Natural killer cell treated with Interleukin-12 subunit alpha and Interleukin-12 subunit beta and Interleukin-15 and Interleukin-18, amount 100 ng/mL, for 72 hours (primary cell): Measurements from ENCODE around the gene PAK5. TPM values are rescaled to one million over a fixed set of nuclear protein-coding genes. Genes with fewer than 3 reads are reported as not detected.

Experiments used
- ATAC-seq, 2 donors: fragments of 150-1000 bp; cut with Tn5 transposase in 1 of 2; sonication (Bioruptor Pico), chemical (Tn5 transposase) in 1 of 2; 2 replicates each; pipeline ENCODE4 v1.10.0; 2021
- DNase-seq: peaks from one replicate; pipeline ENCODE4 v3.0.0; 2022; ENCODE audit warnings: low spot score
- H3K27ac Mint-ChIP-seq, 2 donors: 1 replicate in 1 of 2; 2 replicates in 1 of 2; pipeline ENCODE4 v1.8.0; 2022; ENCODE audit warnings: mixed read lengths in 2 of 2, mild to moderate bottlenecking in 1 of 2, moderate library complexity in 1 of 2
- H3K27me3 Mint-ChIP-seq, 2 donors: 1 replicate in 1 of 2; 2 replicates in 1 of 2; pipeline ENCODE4 v1.8.0; 2022; ENCODE audit warnings: mixed read lengths in 2 of 2
- H3K36me3 Mint-ChIP-seq: one replicate; pipeline ENCODE4 v1.8.0; 2022; ENCODE audit warnings: mixed read lengths
- H3K4me1 Mint-ChIP-seq, 2 donors: 1 replicate in 1 of 2; 2 replicates in 1 of 2; pipeline ENCODE4 v1.8.0; 2022; ENCODE audit warnings: low read depth in 2 of 2, mixed read lengths in 2 of 2, mild to moderate bottlenecking in 1 of 2
- H3K4me3 Mint-ChIP-seq: one replicate; pipeline ENCODE4 v1.8.0; 2022; ENCODE audit warnings: mixed read lengths
- H3K9me3 Mint-ChIP-seq: 2 replicates; pipeline ENCODE4 v1.8.0; 2022; ENCODE audit warnings: mixed read lengths
- total RNA-seq, 2 donors: library from RNA; stranded (reverse); gene quantifications; one replicate each; pipeline ENCODE4 v1.2.3, GENCODE V29; 2022

The PAK5 gene
- not detected for total RNA-seq

DNA sequence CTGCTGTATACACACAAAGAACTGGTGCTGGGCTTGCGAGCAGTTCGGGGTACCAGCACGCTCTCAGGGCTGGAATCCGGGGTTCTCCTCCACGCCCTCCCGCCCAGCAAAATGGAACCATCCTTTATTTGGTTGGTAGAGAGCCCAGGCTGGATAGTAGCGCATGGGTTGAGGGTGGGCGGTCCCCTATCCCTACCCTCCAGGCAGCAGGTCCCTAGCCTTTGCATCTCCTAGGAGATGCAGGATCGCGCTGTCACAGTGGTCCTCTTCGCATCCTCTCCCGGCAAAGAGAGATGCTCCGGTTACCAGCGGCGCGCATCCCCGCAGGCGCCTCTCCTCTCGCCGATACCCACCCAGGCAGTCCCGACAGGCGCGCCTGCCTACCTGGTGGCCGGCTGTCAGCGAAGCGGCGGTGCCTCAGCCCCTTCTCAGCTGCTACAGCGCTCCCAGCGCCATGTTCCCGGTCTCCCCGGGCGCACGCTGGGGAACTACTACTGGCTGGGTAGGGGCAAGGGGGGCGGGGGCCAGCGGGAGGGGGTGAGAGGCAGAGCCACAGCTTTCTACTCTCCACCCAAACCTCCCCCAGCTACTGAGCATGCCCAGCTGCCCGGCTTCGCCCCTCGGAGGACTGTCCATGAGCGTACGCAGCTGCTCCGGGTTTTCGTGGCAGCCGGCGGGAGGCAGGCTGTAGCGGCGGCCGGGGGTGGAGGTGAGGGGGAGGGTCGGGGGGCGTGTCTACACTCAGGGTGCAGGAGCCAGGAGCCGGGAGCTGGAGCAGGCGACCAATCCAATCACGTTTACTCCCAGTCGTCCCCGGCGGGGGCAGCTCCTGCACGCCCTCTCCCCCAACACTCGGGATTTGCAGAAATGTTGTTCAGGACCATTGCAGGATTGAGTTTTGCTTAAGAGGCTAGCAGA is at the start of gene PAK5:
Gene PAK5 (minus strand): TSS at position 699 of the 918 bp plus-strand sequence. CDS start 194,748 bp downstream, outside the sequence.
- Mint-ChIP-seq H3K27ac (no peak within 1 kb of the TSS), H3K27me3 (peaks cover 14 to 22% of the 10 kb centered on the region in 2 donors), H3K4me1 (no peaks in the 10 kb centered on the region), H3K4me3 (no peak within 1 kb of the TSS), H3K9me3 (peaks cover 11% of the 10 kb centered on the region), H3K36me3 (no peaks in the 10 kb centered on the region)
- ATAC-seq (no peak), DNase-seq (no peak)

DNA sequence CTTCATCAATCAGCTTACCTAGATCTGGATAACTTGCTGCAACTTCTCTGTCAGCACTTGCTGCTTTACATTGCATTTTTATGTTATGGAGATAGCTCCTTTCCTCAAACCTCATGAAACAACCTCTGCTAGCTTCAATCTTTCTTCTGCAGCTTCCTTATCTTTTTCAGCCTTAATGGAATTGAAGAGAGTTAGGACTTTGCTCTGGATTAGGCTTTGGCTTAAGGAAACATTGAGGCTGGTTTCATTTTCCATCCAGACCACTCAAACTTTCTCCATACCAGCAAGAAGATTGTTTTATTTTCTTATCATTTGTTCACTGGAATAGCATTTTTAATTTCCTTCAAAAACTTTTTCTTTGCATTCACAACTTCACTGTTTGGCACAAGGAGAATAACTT is 48.8 kb upstream of the PAK5 start:
- Mint-ChIP-seq H3K4me1 (no peaks in the 10 kb centered on the region), H3K27ac (no peak overlapping the region), H3K36me3 (no peaks in the 10 kb centered on the region), H3K27me3 (no peaks in the 10 kb centered on the region), H3K9me3 (peaks cover 6% of the 10 kb centered on the region), H3K4me3 (no peak overlapping the region)
- DNase-seq (no peak), ATAC-seq (no peak)

DNA sequence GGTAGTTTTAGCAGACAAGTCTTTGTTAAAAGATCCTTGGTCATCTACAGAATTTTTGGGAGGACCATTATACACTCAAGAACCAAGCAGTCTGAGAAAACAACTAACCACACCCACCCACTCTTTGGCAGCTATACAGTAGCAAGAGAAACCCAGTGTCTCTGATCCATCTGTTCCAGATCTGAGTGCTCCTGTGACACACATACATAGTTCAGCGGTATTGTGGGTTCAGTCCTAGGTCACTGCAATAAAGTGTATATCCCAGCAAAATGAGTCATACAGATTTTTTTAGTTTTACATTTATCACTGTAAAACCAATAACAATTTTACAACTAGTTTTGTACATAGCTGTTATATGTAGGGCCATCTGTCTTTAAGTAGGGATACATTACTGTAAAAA is 47.4 kb upstream of the PAK5 start:
- Mint-ChIP-seq H3K4me3 (no peak overlapping the region), H3K27ac (no peak overlapping the region), H3K36me3 (no peaks in the 10 kb centered on the region), H3K9me3 (peaks cover 10% of the 10 kb centered on the region), H3K4me1 (no peaks in the 10 kb centered on the region), H3K27me3 (no peaks in the 10 kb centered on the region)
- DNase-seq (no peak), ATAC-seq (no peak)

GRCh38 chr20:9884666-9885065 is 45.8 kb upstream of the PAK5 start:
- DNase-seq = no peak
- peaks cover 10% of the 10 kb centered on the region for H3K9me3 Mint-ChIP-seq
- H3K27me3 Mint-ChIP-seq = no peaks in the 10 kb centered on the region
- no peak overlapping the region for H3K27ac Mint-ChIP-seq
- no peaks in the 10 kb centered on the region for H3K4me1 Mint-ChIP-seq
- no peaks in the 10 kb centered on the region for H3K36me3 Mint-ChIP-seq
- no peak overlapping the region for H3K4me3 Mint-ChIP-seq
- ATAC-seq = no peak

GRCh38 chr20:9884061-9884460 is 45.2 kb upstream of the PAK5 start:
- DNase-seq (no peak), ATAC-seq (no peak)
- H3K27me3 Mint-ChIP-seq = no peaks in the 10 kb centered on the region
- peaks cover 6% of the 10 kb centered on the region for H3K9me3 Mint-ChIP-seq
- no peaks in the 10 kb centered on the region for H3K4me1 Mint-ChIP-seq
- H3K4me3 Mint-ChIP-seq = no peak overlapping the region
- no peak overlapping the region for H3K27ac Mint-ChIP-seq
- H3K36me3 Mint-ChIP-seq = no peaks in the 10 kb centered on the region

DNA sequence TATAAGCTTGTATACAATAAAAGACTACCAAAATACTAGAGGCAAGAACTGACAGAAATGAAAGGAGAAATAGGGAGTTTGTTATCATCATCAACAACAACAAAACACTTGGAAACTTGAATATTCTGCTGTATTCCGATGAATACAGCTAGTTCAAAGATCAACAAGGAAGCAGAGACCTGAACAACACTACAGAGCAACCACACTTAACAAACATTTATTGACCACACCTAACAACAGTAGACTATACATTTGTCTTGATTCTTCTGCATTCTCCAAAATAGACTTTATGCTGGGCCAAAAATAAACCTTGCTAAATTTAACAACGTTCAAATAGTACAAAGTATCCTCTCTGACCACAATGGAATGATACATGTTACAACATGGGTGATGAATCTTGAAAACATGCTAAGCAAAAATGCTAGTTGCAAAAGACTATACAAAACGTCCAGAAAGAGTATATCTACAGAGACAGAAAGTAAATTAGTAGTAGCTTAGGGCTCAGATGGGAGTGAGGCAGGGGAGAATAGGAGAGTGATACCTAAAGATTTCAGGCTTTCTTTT is 39.1 kb upstream of the PAK5 start:
- H3K36me3 Mint-ChIP-seq = no peaks in the 10 kb centered on the region
- no peak overlapping the region for H3K4me3 Mint-ChIP-seq
- H3K9me3 Mint-ChIP-seq = peaks cover 12% of the 10 kb centered on the region
- no peak overlapping the region for H3K27ac Mint-ChIP-seq
- H3K27me3 Mint-ChIP-seq = peaks cover 0 to 6% of the 10 kb centered on the region in 2 donors
- no peaks in the 10 kb centered on the region for H3K4me1 Mint-ChIP-seq
- DNase-seq (no peak), ATAC-seq (no peak)

- DNase-seq (no peak), ATAC-seq (no peak)
- no peaks in the 10 kb centered on the region for H3K4me1 Mint-ChIP-seq
- H3K9me3 Mint-ChIP-seq = peaks cover 16% of the 10 kb centered on the region
- H3K27ac Mint-ChIP-seq = no peak overlapping the region
- H3K36me3 Mint-ChIP-seq = no peaks in the 10 kb centered on the region
- no peaks in the 10 kb centered on the region for H3K27me3 Mint-ChIP-seq
- H3K4me3 Mint-ChIP-seq = no peak overlapping the region
These were observed 28.5 kb upstream of the PAK5 start for GRCh38 chr20:9867196-9867980.

- ATAC-seq = no peak
- no peak overlapping the region for H3K4me3 Mint-ChIP-seq
- H3K9me3 Mint-ChIP-seq = peaks cover 11% of the 10 kb centered on the region
- no peak overlapping the region for H3K27ac Mint-ChIP-seq
- H3K4me1 Mint-ChIP-seq = no peaks in the 10 kb centered on the region
- no peaks in the 10 kb centered on the region for H3K36me3 Mint-ChIP-seq
- no peak for DNase-seq
- H3K27me3 Mint-ChIP-seq = no peaks in the 10 kb centered on the region
These were observed 13.7 kb upstream of the PAK5 start for GRCh38 chr20:9852566-9852965.

- no peak overlapping the region for H3K4me3 Mint-ChIP-seq
- H3K36me3 Mint-ChIP-seq = no peaks in the 10 kb centered on the region
- no peaks in the 10 kb centered on the region for H3K4me1 Mint-ChIP-seq
- H3K27me3 Mint-ChIP-seq = peaks cover 14 to 22% of the 10 kb centered on the region in 2 donors
- H3K27ac Mint-ChIP-seq = no peak overlapping the region
- DNase-seq (no peak), ATAC-seq (no peak)
- H3K9me3 Mint-ChIP-seq = peaks cover 11% of the 10 kb centered on the region
These were observed 750 bp upstream of the PAK5 start for GRCh38 chr20:9839626-9840025.

GRCh38 chr20:9838035-9838377 is 870 bp downstream of the PAK5 start:
- Mint-ChIP-seq H3K9me3 (peaks cover 11% of the 10 kb centered on the region), H3K27me3 (peaks cover 14 to 22% of the 10 kb centered on the region in 2 donors), H3K4me3 (no peak overlapping the region), H3K27ac (no peak overlapping the region), H3K4me1 (no peaks in the 10 kb centered on the region), H3K36me3 (no peaks in the 10 kb centered on the region)
- no peak for DNase-seq
- ATAC-seq = no peak

- H3K27me3 Mint-ChIP-seq = peaks cover 14 to 22% of the 10 kb centered on the region in 2 donors
These were observed 1.2 kb downstream of the PAK5 start for GRCh38 chr20:9837634-9838033.

DNA sequence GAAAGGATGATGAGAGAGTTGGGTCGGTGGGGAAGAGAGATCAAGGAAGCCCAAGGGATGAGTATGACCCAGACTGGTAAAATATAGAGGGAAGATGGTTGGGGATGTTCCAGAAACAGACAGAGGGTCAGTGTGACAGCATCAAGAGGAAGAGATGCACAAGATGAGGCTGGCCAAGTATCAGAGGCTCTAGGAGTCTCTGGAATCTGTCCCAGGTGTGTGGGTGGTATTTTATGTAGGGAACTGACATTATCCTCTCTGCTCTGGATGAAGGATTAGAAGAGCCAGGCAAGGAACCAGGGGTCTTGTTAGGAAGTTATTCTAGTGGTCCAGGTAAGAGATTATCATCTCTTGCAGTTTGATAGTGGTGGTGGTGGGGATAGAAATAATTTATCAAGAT is 3.6 kb downstream of the PAK5 start:
- Mint-ChIP-seq H3K27me3 (peaks cover 14 to 18% of the 10 kb centered on the region in 2 donors), H3K4me3 (no peak overlapping the region), H3K27ac (no peak overlapping the region), H3K9me3 (peaks cover 6% of the 10 kb centered on the region), H3K4me1 (no peaks in the 10 kb centered on the region), H3K36me3 (no peaks in the 10 kb centered on the region)
- DNase-seq (no peak), ATAC-seq (no peak)

More at GRCh38 chr20:9837634-9838033, 1.2 kb downstream of the PAK5 start:
- no peak overlapping the region for H3K27ac Mint-ChIP-seq
- H3K4me1 Mint-ChIP-seq = no peaks in the 10 kb centered on the region
- no peaks in the 10 kb centered on the region for H3K36me3 Mint-ChIP-seq
- ATAC-seq (no peak), DNase-seq (no peak)
- H3K9me3 Mint-ChIP-seq = peaks cover 11% of the 10 kb centered on the region
- H3K4me3 Mint-ChIP-seq = no peak overlapping the region

DNA sequence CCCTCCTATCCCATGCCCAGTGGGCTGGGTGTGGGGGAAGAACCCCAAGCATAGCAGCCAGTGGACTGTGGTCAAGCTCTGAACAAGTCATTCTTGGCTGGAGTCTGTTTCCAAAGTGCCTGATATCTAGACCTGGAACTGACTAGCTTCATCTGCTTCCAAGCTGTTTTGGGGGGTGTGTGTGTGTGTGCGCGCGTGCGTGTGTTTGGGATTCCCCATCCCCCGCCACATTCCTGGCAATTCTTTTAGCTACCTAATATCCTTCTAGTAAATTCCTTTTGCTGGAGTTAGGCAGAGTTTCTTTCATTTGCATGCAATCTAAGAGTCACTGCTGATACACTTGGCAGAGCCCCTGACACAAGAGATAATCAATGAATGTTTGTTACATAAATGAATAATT is 7.8 kb downstream of the PAK5 start:
- no peak for ATAC-seq
- H3K27ac Mint-ChIP-seq = no peak overlapping the region
- peaks cover 0 to 4% of the 10 kb centered on the region in 2 donors for H3K27me3 Mint-ChIP-seq
- no peak for DNase-seq
- no peaks in the 10 kb centered on the region for H3K4me1 Mint-ChIP-seq
- no peak overlapping the region for H3K4me3 Mint-ChIP-seq
- no peaks in the 10 kb centered on the region for H3K36me3 Mint-ChIP-seq
- peaks cover 9% of the 10 kb centered on the region for H3K9me3 Mint-ChIP-seq

DNA sequence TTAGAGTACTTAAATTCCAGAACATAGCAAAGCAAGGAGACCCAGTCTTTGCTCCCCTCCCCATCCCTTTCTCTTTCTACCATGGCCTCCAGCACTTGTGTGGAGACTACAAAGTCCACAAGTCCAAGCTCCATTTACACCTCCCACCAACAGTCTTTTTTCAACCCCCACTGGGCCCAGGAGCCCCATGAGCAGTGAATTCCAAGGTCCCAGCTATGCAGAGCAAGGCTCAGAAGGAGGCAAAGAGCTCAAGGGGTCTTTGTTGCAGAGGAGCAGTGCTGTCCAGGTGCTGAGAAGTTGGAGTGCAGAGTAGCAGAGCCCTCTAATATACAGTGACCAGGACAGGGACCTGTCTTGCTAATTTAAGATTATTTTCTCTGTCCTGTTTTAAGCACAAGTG is 9.0 kb downstream of the PAK5 start:
- Mint-ChIP-seq H3K27ac (no peak overlapping the region), H3K36me3 (no peaks in the 10 kb centered on the region), H3K9me3 (peaks cover 5% of the 10 kb centered on the region), H3K4me3 (no peak overlapping the region), H3K27me3 (peaks cover 0 to 2% of the 10 kb centered on the region in 2 donors), H3K4me1 (no peaks in the 10 kb centered on the region)
- ATAC-seq = no peak
- DNase-seq = no peak
